SK-N-SH (cell line): ENCODE measurements around the gene DOCK8. TPM values are rescaled to one million over a fixed set of nuclear protein-coding genes. Genes with fewer than 3 reads are reported as not detected.

Experiments
- CTCF ChIA-PET: fragments of 300-600, 350-600 bp; formaldehyde crosslinking; extraction: SDS; loops from one replicate; lab custom pipeline; 2021; lab: Yijun Ruan, JAX
- POLR2A ChIA-PET: fragments of 350-600 bp; sonication (Branson Sonifier 250); formaldehyde crosslinking; extraction: SDS; loops from one replicate; lab custom pipeline; 2020; ENCODE audit warnings: antibody characterized with exemption, inconsistent platforms; lab: Yijun Ruan, JAX
- DNase-seq: peaks from one replicate; pipeline ENCODE4 v3.0.0; 2012
- H2AFZ ChIP-seq: fragments of 200-600 bp; sonication (generic); 2 replicates; pipeline ENCODE4 v1.8.1; 2016; ENCODE audit warnings: antibody characterized with exemption, mild to moderate bottlenecking, low read depth
- H3F3A ChIP-seq: fragments of 200-600 bp; sonication (generic); replicated peaks from 2 replicates; pipeline ENCODE3; 2016; ENCODE audit warnings: antibody characterized with exemption, mild to moderate bottlenecking; ENCODE audit not compliant: insufficient read depth
- H3K27ac ChIP-seq, 2 experiments: fragments of 200-500 bp in 1 of 2; fragments of 200-600 bp in 1 of 2; sonication (Bioruptor generic) in 1 of 2; sonication (generic), shearing (Covaris generic) in 1 of 2; 2 replicates each; pipeline versions ENCODE4 v1.5.1 to v1.6.1; 2014 to 2016; ENCODE audit warnings: low read depth in 2 of 2, inconsistent platforms in 1 of 2, low read length in 1 of 2, mild to moderate bottlenecking in 1 of 2, mixed read lengths in 1 of 2
- H3K27me3 ChIP-seq: fragments of 200-600 bp; sonication (generic), shearing (Covaris generic); 2 replicates; pipeline ENCODE4 v1.6.1; 2016; ENCODE audit warnings: mixed run types; ENCODE audit not compliant: insufficient read depth
- H3K36me3 ChIP-seq, 2 experiments: fragments of 200-500 bp in 1 of 2; fragments of 200-600 bp in 1 of 2; sonication (Bioruptor generic) in 1 of 2; sonication (generic) in 1 of 2; replicated peaks in 1 of 2; 2 replicates each; pipeline versions ENCODE3 to v1.5.1; 2014 to 2016; ENCODE audit warnings: low read length in 1 of 2, mild to moderate bottlenecking in 1 of 2; ENCODE audit not compliant: insufficient read depth in 2 of 2, control insufficient read depth in 1 of 2
- H3K4me1 ChIP-seq, 2 experiments: fragments of 200-500 bp in 1 of 2; fragments of 200-600 bp in 1 of 2; sonication (Bioruptor generic) in 1 of 2; sonication (generic), shearing (Covaris generic) in 1 of 2; 2 replicates each; pipeline versions ENCODE4 v1.5.1 to v1.6.1; 2014 to 2016; ENCODE audit warnings: low read depth in 1 of 2, low read length in 1 of 2, mixed run types in 1 of 2; ENCODE audit not compliant: insufficient read depth in 2 of 2, control insufficient read depth in 1 of 2
- H3K4me2 ChIP-seq: fragments of 200-600 bp; sonication (generic), shearing (Covaris generic); 2 replicates; pipeline ENCODE4 v1.6.1; 2017; ENCODE audit warnings: mixed run types
- H3K4me3 ChIP-seq, 2 experiments: fragments of 200-500 bp in 1 of 2; fragments of 200-600 bp in 1 of 2; sonication (Bioruptor generic) in 1 of 2; sonication (generic), shearing (Covaris generic) in 1 of 2; 2 replicates each; pipeline versions ENCODE4 v1.5.1 to v1.8.1; 2014 to 2016; ENCODE audit warnings: low read depth in 2 of 2, inconsistent platforms in 1 of 2, low read length in 1 of 2, mild to moderate bottlenecking in 1 of 2, mixed read lengths in 1 of 2, moderate library complexity in 1 of 2
- H3K79me2 ChIP-seq: fragments of 200-600 bp; sonication (generic); 2 replicates; pipeline ENCODE4 v1.8.1; 2017; ENCODE audit warnings: mild to moderate bottlenecking; ENCODE audit not compliant: insufficient read depth
- H3K9ac ChIP-seq: fragments of 200-600 bp; sonication (generic); 2 replicates; pipeline ENCODE4 v1.6.1; 2017; ENCODE audit warnings: mixed run types
- H3K9me2 ChIP-seq: fragments of 200-600 bp; sonication (generic); 2 replicates; pipeline ENCODE4 v1.6.1; 2017; ENCODE audit warnings: mixed run types
- H3K9me3 ChIP-seq: fragments of 200-600 bp; sonication (generic); 2 replicates; pipeline ENCODE4 v1.6.1; 2017; ENCODE audit warnings: mixed run types, mild to moderate bottlenecking, moderate library complexity
- H4K20me1 ChIP-seq: fragments of 200-600 bp; sonication (generic); 2 replicates; pipeline ENCODE4 v1.6.1; 2017; ENCODE audit warnings: mild to moderate bottlenecking, mixed run types; ENCODE audit not compliant: insufficient read depth
- CHD2 ChIP-seq: fragments of 150-350 bp; IDR thresholded peaks from 2 replicates; pipeline ENCODE4 v1.6.1; 2018; ENCODE audit warnings: low read length; ENCODE audit not compliant: partially characterized antibody
- CTCF ChIP-seq: fragments of 200-600 bp; sonication (generic); IDR thresholded peaks from 2 replicates; pipeline ENCODE4 v1.6.1; 2017; ENCODE audit warnings: antibody characterized with exemption, mild to moderate bottlenecking, moderate library complexity
- EP300 ChIP-seq, 2 experiments: IDR thresholded peaks; 2 replicates each; pipeline versions ENCODE4 v1.4.0 to v1.6.1; 2012; ENCODE audit warnings: borderline replicate concordance in 1 of 2, low read depth in 1 of 2, low read length in 1 of 2
- GATA2 ChIP-seq: sonication (generic); formaldehyde crosslinking; IDR thresholded peaks from 2 replicates; pipeline ENCODE4 v1.5.0; 2020; ENCODE audit warnings: mild to moderate bottlenecking, missing genetic modification reagents
- IRF3 ChIP-seq: fragments of 150-350 bp; IDR thresholded peaks from 2 replicates; pipeline ENCODE4 v1.6.1; 2016; ENCODE audit warnings: mild to moderate bottlenecking, low read depth, low read length
- JUND ChIP-seq: IDR thresholded peaks from 2 replicates; pipeline ENCODE4 v1.4.0; 2012
- MAX ChIP-seq: IDR thresholded peaks from 2 replicates; pipeline ENCODE4 v1.4.0; 2012; ENCODE audit warnings: low read depth
- MXI1 ChIP-seq: IDR thresholded peaks from 2 replicates; pipeline ENCODE4 v1.6.1; 2012; ENCODE audit warnings: mild to moderate bottlenecking, low read depth, low read length, improper control_type of control experiment
- NRF1 ChIP-seq: IDR thresholded peaks from 2 replicates; pipeline ENCODE4 v1.6.1; 2012; ENCODE audit warnings: low read depth, mild to moderate bottlenecking, low read length
- RCOR1 ChIP-seq: fragments of 150-350 bp; IDR thresholded peaks from 2 replicates; pipeline ENCODE4 v1.6.1; 2017; ENCODE audit warnings: antibody characterized with exemption, low read length
- RXRA ChIP-seq: IDR thresholded peaks from 2 replicates; pipeline ENCODE4 v1.4.0; 2012; ENCODE audit warnings: low read depth, mild to moderate bottlenecking, borderline replicate concordance
- SIN3A ChIP-seq: IDR thresholded peaks from 2 replicates; pipeline ENCODE4 v1.6.1; 2012; ENCODE audit warnings: low read depth, mild to moderate bottlenecking, low read length, moderate library complexity, borderline replicate concordance
- TCF12 ChIP-seq: IDR thresholded peaks from 2 replicates; pipeline ENCODE4 v1.4.0; 2012
- ZBTB33 ChIP-seq: IDR thresholded peaks from 2 replicates; pipeline ENCODE4 v1.4.0; 2012; ENCODE audit warnings: low read depth, borderline replicate concordance
- WGBS: methylation state at CpG from one replicate; pipeline ENCODE4 v1.1.6; 2017; ENCODE audit warnings: low lambda C conversion rate; 5-methylcytosine and 5-hydroxymethylcytosine counted together
- polyA plus RNA-seq, 3 experiments: library from polyadenylated mRNA; depleted of rRNA; stranded (reverse); fragments of >200 nt; gene quantifications; 2 replicates each; pipeline ENCODE4 v1.2.3, GENCODE V29; 2012
- TF ChIP-seq, protein P1 (sequence below): IDR thresholded peaks from 2 replicates; pipeline ENCODE4; 2012
- TF ChIP-seq, protein P2 (sequence below): IDR thresholded peaks from 2 replicates; pipeline ENCODE4 v1.4.0; 2012; ENCODE audit warnings: low read depth, borderline replicate concordance

The DOCK8 gene
- polyA plus RNA-seq, 1 of the 3 experiments (the other 2 are of a cell fraction), result not detected

DNA sequence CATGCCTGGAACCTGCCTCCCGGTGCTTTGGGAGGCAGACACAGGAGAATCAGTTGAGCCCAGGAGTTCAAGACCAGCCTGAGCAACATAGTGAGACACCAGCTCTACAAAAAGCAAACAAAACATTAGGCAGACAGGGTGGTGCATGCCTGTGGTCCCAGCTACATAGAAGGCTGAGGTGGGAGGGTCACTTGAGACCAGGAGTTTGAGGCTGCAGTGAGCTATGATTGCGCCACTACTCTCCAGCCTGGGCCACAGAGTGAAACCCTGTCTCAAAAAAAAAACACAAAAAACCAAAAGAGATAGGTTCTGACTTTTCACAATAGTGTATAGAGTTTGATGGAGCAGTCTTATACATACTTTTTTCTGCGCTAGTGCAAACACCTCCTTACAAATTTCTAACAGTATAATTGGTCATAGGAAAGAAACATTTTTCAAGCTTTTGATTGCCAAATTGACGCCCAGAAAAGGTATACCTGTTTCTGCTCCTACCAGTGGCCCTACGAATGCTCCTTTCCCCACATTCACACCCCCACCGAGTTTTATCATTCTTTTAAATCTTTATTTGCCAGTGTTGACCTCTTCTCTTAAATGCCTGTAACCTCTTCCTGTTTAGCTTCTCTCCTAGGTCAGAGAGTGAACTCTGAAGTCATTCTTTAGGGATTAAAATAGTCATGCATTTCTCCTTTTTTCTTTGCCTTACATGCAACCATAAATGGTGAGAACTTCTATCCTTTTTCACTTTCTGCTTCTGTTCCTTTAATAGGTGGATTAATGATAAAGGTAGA lies 7.5 kb downstream of the DOCK8 start:
- Histone ChIP-seq H3K4me2 (no peak overlapping the region), H3K27me3 (peaks cover 11% of the 10 kb centered on the region; the same call in 1 of the 2 replicates), H4K20me1 (no peaks in the 10 kb centered on the region), H3K36me3 (no peaks in the 10 kb centered on the region), H3K4me3 (no peak overlapping the region), H3K9me3 (no peaks in the 10 kb centered on the region), H3K4me1 (no peaks in the 10 kb centered on the region), H3K27ac (no peak overlapping the region), H3K79me2 (no peaks in the 10 kb centered on the region), H3K9ac (no peak overlapping the region), H3F3A (no peaks in the 10 kb centered on the region), H3K9me2 (no peaks in the 10 kb centered on the region), H2AFZ (no peak overlapping the region)
- CTCF ChIA-PET, result no interaction called here
- no peak for DNase-seq
- POLR2A ChIA-PET, result no interaction called here
- 8% methylated on average over 6 of the region's 6 CpGs for WGBS
- no peak for TF ChIP-seq JUND
- TF ChIP-seq MXI1, result no peak
- TF ChIP-seq EP300 (IDR thresholded peaks at IDR 0.05; ENCODE audit: borderline replicate concordance in 1 of 2, low read depth in 1 of 2, low read length in 1 of 2), result no peak
- TF ChIP-seq CTCF, result no peak
- TF ChIP-seq RCOR1, result no peak
- TF ChIP-seq GATA2 (CRISPR knock-in tag), result no peak
- no peak for TF ChIP-seq IRF3
- TF ChIP-seq CHD2, result no peak
- TF ChIP-seq NRF1, result no peak

DNA sequence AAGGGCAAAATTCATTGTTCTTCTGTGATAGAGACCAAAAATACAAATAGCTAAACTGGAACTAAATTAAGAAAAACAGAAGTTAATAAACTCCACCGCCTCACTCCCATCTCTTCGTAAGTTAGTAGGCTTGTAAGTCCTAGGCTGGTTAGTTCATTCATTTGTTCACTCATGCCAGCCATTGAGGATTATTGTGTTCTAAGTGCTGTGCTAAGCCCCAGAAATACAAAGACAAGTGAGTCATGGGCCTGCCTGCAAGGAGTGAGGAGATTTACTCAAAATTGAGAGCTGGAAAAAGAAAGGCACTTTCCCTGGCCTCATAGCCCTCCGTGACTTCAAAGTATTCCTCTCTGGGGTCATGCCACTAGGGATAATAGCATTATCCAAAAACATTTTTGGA lies 8.5 kb downstream of the DOCK8 start:
- Histone ChIP-seq H2AFZ (no peak overlapping the region), H3K9me2 (no peaks in the 10 kb centered on the region), H3K27ac (no peak overlapping the region), H3K27me3 (peaks cover 11% of the 10 kb centered on the region; the same call in 1 of the 2 replicates), H3K36me3 (no peaks in the 10 kb centered on the region), H3K4me2 (no peak overlapping the region), H3K79me2 (no peaks in the 10 kb centered on the region), H3K9ac (no peak overlapping the region), H3K4me3 (no peak overlapping the region), H4K20me1 (no peaks in the 10 kb centered on the region), H3F3A (no peaks in the 10 kb centered on the region), H3K9me3 (no peaks in the 10 kb centered on the region), H3K4me1 (no peaks in the 10 kb centered on the region)
- POLR2A ChIA-PET, result no interaction called here
- no peak for DNase-seq
- CTCF ChIA-PET, result no interaction called here
- 27% methylated on average over 3 of the region's 3 CpGs for WGBS
- no peak for TF ChIP-seq JUND
- no peak for TF ChIP-seq GATA2 (CRISPR knock-in tag)
- TF ChIP-seq EP300 (IDR thresholded peaks at IDR 0.05; ENCODE audit: borderline replicate concordance in 1 of 2, low read depth in 1 of 2, low read length in 1 of 2), result no peak
- TF ChIP-seq, protein P1, sequence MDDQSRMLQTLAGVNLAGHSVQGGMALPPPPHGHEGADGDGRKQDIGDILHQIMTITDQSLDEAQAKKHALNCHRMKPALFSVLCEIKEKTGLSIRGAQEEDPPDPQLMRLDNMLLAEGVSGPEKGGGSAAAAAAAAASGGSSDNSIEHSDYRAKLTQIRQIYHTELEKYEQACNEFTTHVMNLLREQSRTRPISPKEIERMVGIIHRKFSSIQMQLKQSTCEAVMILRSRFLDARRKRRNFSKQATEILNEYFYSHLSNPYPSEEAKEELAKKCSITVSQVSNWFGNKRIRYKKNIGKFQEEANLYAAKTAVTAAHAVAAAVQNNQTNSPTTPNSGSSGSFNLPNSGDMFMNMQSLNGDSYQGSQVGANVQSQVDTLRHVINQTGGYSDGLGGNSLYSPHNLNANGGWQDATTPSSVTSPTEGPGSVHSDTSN, result no peak
- TF ChIP-seq ZBTB33, result no peak
- no peak for TF ChIP-seq RXRA
- TF ChIP-seq MAX, result no peak
- TF ChIP-seq, protein P2, sequence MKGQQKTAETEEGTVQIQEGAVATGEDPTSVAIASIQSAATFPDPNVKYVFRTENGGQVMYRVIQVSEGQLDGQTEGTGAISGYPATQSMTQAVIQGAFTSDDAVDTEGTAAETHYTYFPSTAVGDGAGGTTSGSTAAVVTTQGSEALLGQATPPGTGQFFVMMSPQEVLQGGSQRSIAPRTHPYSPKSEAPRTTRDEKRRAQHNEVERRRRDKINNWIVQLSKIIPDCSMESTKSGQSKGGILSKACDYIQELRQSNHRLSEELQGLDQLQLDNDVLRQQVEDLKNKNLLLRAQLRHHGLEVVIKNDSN, result no peak
- TF ChIP-seq TCF12, result no peak
- no peak for TF ChIP-seq NRF1
- no peak for TF ChIP-seq SIN3A
- TF ChIP-seq CTCF, result no peak
